Measurements from ENCODE around the gene ATP5ME.
A peak's percentile ranks its signal among the peaks of the same experiment; 100 is the strongest.
"Not testable (repeated sequence)": the region's sequence is repeated elsewhere in the genome, so short reads cannot be mapped to it uniquely, and the experiment has no call there.

The ATP5ME gene

GRCh38 chr4:677431-678293 is 3.6 kb upstream of the ATP5ME start:
- TF ChIP-seq, protein P1, sequence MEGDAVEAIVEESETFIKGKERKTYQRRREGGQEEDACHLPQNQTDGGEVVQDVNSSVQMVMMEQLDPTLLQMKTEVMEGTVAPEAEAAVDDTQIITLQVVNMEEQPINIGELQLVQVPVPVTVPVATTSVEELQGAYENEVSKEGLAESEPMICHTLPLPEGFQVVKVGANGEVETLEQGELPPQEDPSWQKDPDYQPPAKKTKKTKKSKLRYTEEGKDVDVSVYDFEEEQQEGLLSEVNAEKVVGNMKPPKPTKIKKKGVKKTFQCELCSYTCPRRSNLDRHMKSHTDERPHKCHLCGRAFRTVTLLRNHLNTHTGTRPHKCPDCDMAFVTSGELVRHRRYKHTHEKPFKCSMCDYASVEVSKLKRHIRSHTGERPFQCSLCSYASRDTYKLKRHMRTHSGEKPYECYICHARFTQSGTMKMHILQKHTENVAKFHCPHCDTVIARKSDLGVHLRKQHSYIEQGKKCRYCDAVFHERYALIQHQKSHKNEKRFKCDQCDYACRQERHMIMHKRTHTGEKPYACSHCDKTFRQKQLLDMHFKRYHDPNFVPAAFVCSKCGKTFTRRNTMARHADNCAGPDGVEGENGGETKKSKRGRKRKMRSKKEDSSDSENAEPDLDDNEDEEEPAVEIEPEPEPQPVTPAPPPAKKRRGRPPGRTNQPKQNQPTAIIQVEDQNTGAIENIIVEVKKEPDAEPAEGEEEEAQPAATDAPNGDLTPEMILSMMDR (IDR thresholded peaks at IDR 0.05; ENCODE audit: borderline replicate concordance, insufficient read depth, low read depth, low read length): no peak
- no peak overlapping the region for H3K4me3 ChIP-seq (ENCODE audit: low read depth, low read length)

GRCh38 chr4:676871-677235 is 2.8 kb upstream of the ATP5ME start:
- no peak overlapping the region for H3K4me3 ChIP-seq (ENCODE audit: low read depth, low read length)
- TF ChIP-seq, protein P1 (IDR thresholded peaks at IDR 0.05; ENCODE audit: borderline replicate concordance, insufficient read depth, low read depth, low read length): no peak

GRCh38 chr4:675980-676870 is 2.1 kb upstream of the ATP5ME start:
- TF ChIP-seq, protein P1 (IDR thresholded peaks at IDR 0.05; ENCODE audit: borderline replicate concordance, insufficient read depth, low read depth, low read length): no peak
- H3K4me3 ChIP-seq (ENCODE audit: low read depth, low read length): no peak overlapping the region

GRCh38 chr4:675036-675882 is 1.2 kb upstream of the ATP5ME start:
- peak overlapping the region; percentile 87 for H3K4me3 ChIP-seq (ENCODE audit: low read depth, low read length)
- TF ChIP-seq, protein P1 (IDR thresholded peaks at IDR 0.05; ENCODE audit: borderline replicate concordance, insufficient read depth, low read depth, low read length): no peak

GRCh38 chr4:673349-674091 is 556 bp downstream of the ATP5ME start:
- TF ChIP-seq, protein P1 (IDR thresholded peaks at IDR 0.05; ENCODE audit: borderline replicate concordance, insufficient read depth, low read depth, low read length): no peak
- H3K4me3 ChIP-seq (ENCODE audit: low read depth, low read length): peak overlapping the region; percentile 63

DNA sequence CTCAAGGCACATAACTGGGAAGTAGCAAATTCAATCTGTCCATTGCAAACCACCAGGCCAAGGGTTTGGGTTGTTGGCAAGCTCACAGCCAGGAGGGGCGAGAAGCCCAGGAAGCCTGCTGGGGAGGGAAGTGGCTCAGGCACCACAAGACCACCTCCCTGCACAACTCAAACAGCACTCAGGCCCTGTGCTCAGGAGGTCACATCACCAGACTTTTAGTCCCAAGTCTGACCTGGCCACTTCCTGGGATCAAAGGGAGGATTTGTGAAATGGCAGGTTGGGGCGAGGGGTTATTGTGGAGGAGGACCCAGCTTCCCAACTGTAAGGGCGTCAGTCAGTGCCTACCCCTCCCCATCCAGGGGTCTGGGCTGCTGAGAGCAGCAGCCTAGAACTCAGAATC is 2.3 kb downstream of the ATP5ME start:
- H3K4me3 ChIP-seq (ENCODE audit: low read depth, low read length): no peak overlapping the region
- TF ChIP-seq, protein P1 (IDR thresholded peaks at IDR 0.05; ENCODE audit: borderline replicate concordance, insufficient read depth, low read depth, low read length): no peak

GRCh38 chr4:669806-670559 is 4.1 kb downstream of the ATP5ME start:
- not testable (repeated sequence) for H3K4me3 ChIP-seq (ENCODE audit: low read depth, low read length)

GRCh38 chr4:668219-668618 is 5.9 kb downstream of the ATP5ME start:
- not testable (repeated sequence) for H3K4me3 ChIP-seq (ENCODE audit: low read depth, low read length)
